Pancreas (tissue), 10 donors: ENCODE measurements around the gene TGM6. TPM values are rescaled to one million over a fixed set of nuclear protein-coding genes. Genes with fewer than 3 reads are reported as not detected.

Source experiments
- ATAC-seq, 4 donors: fragments of 200-7000 bp; cut with Tn5 transposase; one replicate each; pipeline versions ENCODE4 v1.8.0 to v1.9.1; 2020; ENCODE audit warnings: mild to moderate bottlenecking in 4 of 4, moderate library complexity in 4 of 4
- DNase-seq, 6 donors: peaks; one replicate each; pipeline ENCODE4 v3.0.0-alpha.2; 2020
- FAIRE-seq: peaks from 2 replicates; lab custom pipeline; 2012; peaks lifted over from hg19 to GRCh38; lab: Jason Lieb, UNC
- H3K27ac ChIP-seq, 4 donors: fragments of 200-600 bp; sonication (generic); 1 replicate in 3 of 4; 2 replicates in 1 of 4; pipeline versions ENCODE4 v1.5.0 to v1.8.0; 2020
- H3K27me3 ChIP-seq, 4 donors: fragments of 200-600 bp; one replicate each; pipeline ENCODE4 v1.8.0; 2021
- H3K36me3 ChIP-seq, 3 donors: fragments of 200-600 bp; sonication (generic) in 1 of 3; one replicate each; pipeline versions ENCODE4 v1.5.0 to v1.8.0; 2020 to 2021
- H3K4me1 ChIP-seq, 3 donors: fragments of 200-600 bp; one replicate each; pipeline ENCODE4 v1.8.0; 2021
- H3K4me3 ChIP-seq, 4 donors: fragments of 200-600 bp; sonication (generic) in 2 of 4; one replicate each; pipeline versions ENCODE4 v1.5.0 to v1.8.0; 2020 to 2021
- H3K9me3 ChIP-seq, 4 donors: fragments of 200-600 bp; one replicate each; pipeline ENCODE4 v1.8.0; 2021
- CTCF ChIP-seq, 4 donors: fragments of 200-600 bp; sonication (generic) in 3 of 4; IDR thresholded peaks; one replicate each; pipeline versions ENCODE4 v1.5.0 to v1.8.0; 2021; ENCODE audit warnings: antibody characterized with exemption in 4 of 4
- WGBS, 2 donors: extraction: QIAGEN DNeasy Blood & Tissue Kit; methylation state at CpG; one replicate each; pipeline ENCODE4 v1.1.7; 2013; 5-methylcytosine and 5-hydroxymethylcytosine counted together
- intact Hi-C, 3 donors: fragments of 100-400 bp; cut with DNase I; formaldehyde crosslinking; loops; one replicate each; pipeline versions ENCODE4 v1.11.1 to v1.14.2; 2022
- polyA plus RNA-seq, 2 donors: library from polyadenylated mRNA; stranded (reverse); fragments of 200-250 nt; gene quantifications; one replicate each; pipeline ENCODE4 v1.2.3, GENCODE V29; 2013
- total RNA-seq, 6 donors: library from RNA; stranded (reverse); fragmentation: NEBNext Ultra II Directional in 4 of 6; extraction: Animal tissue kit (Norgen Biotek cat#: 25700) in 4 of 6; gene quantifications; one replicate each; pipeline versions ENCODE4 v1.2.1 to v1.2.4, GENCODE V29; 2021 to 2023
- donor health status: healthy with polysubstance abuse.
- donor health status: DM: no; HTN: no; CAD: no; lungs with moderate emphysema.
- donor health status: DM: no; HTN: no; CAD: no.
- donor health status: control.
- donor health status: control.
- donor health status: Bipolar disorder and iron deficiency.
- donor health status: DM: yes; HTN: yes; CAD: no.
- donor health status: DM: no; HTN: no; CAD: no.
- donor health status: DM: no; HTN: no; CAD: no.
- donor health status: DM: yes; HTN: yes; CAD: no.

TGM6 gene
- total and polyA plus RNA-seq, 8 donors: not detected

GRCh38 chr20:2470423-2471193 is 89.9 kb downstream of the TGM6 start, which contains the start of gene SNRPB:
Gene SNRPB (minus strand): TSS chr20:2470789. CDS start chr20:2470690, 99 bp downstream.
- FAIRE-seq: peak; percentile 92
- TF ChIP-seq CTCF (IDR thresholded peaks at IDR 0.05): no peak
- Histone ChIP-seq H3K4me1 (peaks cover 0 to 15% (median 10%) of the 10 kb centered on the region in 3 donors), H3K4me3 (peak within 1 kb of the TSS; percentile 48 to 95 (median 76)), H3K27me3 (no peaks in the 10 kb centered on the region), H3K27ac (peak within 1 kb of the TSS; percentile 74 to 95 (median 80)), H3K36me3 (peaks cover 0 to 17% (median 15%) of the 10 kb centered on the region in 3 donors), H3K9me3 (no peaks in the 10 kb centered on the region)
- intact Hi-C loops: no loop called here
- peak; percentile 98 to 99 (median 98) for ATAC-seq
- WGBS, 2 donors: 1% methylated on average over 52 to 53 of the region's 53 CpGs
- DNase-seq: peak; percentile 92 to 98 (median 96)

GRCh38 chr20:2473516-2473915 is 92.8 kb downstream of the TGM6 start:
- Histone ChIP-seq H3K4me3 (no peak overlapping the region), H3K4me1 (peaks cover 0 to 8% (median 7%) of the 10 kb centered on the region in 3 donors), H3K9me3 (no peaks in the 10 kb centered on the region), H3K36me3 (no peaks in the 10 kb centered on the region), H3K27ac (no peak overlapping the region), H3K27me3 (no peaks in the 10 kb centered on the region)
- DNase-seq (no peak), FAIRE-seq (no peak), ATAC-seq (no peak)
- intact Hi-C loops: no loop called here
- TF ChIP-seq CTCF (IDR thresholded peaks at IDR 0.05): no peak
- 36 to 57% methylated on average over 4 of the region's 4 CpGs for WGBS, 2 donors

- intact Hi-C loops: no loop called here
- FAIRE-seq (no peak), ATAC-seq (peak in 2 of 4 donors; percentile 29 to 31), DNase-seq (peak in 1 of 6 donors; percentile 39)
- Histone ChIP-seq H3K9me3 (no peaks in the 10 kb centered on the region), H3K27me3 (no peaks in the 10 kb centered on the region), H3K4me3 (no peak overlapping the region), H3K4me1 (no peaks in the 10 kb centered on the region), H3K27ac (no peak overlapping the region), H3K36me3 (no peaks in the 10 kb centered on the region)
- no peak for TF ChIP-seq CTCF (IDR thresholded peaks at IDR 0.05)
- WGBS, 2 donors: 94% methylated on average over 9 of the region's 9 CpGs
These were observed 95.4 kb downstream of the TGM6 start for GRCh38 chr20:2475850-2476741.

GRCh38 chr20:2476742-2477615 is 96.3 kb downstream of the TGM6 start:
- Histone ChIP-seq H3K36me3 (no peaks in the 10 kb centered on the region), H3K9me3 (no peaks in the 10 kb centered on the region), H3K27ac (no peak overlapping the region), H3K4me3 (no peak overlapping the region), H3K27me3 (no peaks in the 10 kb centered on the region), H3K4me1 (no peaks in the 10 kb centered on the region)
- DNase-seq (no peak), FAIRE-seq (no peak), ATAC-seq (no peak)
- no peak for TF ChIP-seq CTCF (IDR thresholded peaks at IDR 0.05)
- intact Hi-C loops: no loop called here
- WGBS, 2 donors: 69 to 93% methylated on average over 5 of the region's 5 CpGs
